ENCODE data around the gene IGSF9. TPM values are rescaled to one million over a fixed set of nuclear protein-coding genes. Genes with fewer than 3 reads are reported as not detected.

The IGSF9 gene
- polyA plus RNA-seq, 1 donor from 2014 or later, result 11.8 TPM

DNA sequence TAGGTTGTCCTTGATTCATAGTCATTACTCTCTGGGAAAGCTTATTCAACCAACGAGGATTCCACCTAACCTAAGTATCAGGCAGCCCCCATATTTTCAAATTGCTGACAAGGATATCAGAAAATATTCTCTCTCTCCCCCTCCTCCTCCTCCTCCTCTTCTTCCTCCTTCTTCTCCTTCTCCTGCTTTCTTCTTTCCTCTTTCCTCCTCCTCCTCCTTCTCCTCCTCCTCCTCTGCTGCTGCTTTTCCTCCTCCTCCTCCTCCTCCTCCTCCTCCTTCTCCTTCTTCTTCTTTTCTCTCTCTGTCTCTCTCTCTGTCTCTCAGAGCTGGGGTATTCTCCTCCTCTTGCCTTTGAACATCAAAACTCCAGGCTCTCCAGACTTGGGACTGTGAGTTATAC, 2.5 kb upstream of the IGSF9 start:
- H3K9me3 ChIP-seq (ENCODE audit: low read length), result no peaks in the 10 kb centered on the region
- peaks cover 19% of the 10 kb centered on the region for H3K79me2 ChIP-seq (replicated peaks; ENCODE audit: insufficient read depth, low read length)
- no peaks in the 10 kb centered on the region for H4K20me1 ChIP-seq (ENCODE audit: insufficient read depth)
- no peak for TF ChIP-seq EZH2 (IDR thresholded peaks at IDR 0.05; ENCODE audit: borderline replicate concordance, insufficient read depth, low read length, poor library complexity, severe bottlenecking)
- TF ChIP-seq SMC3 (conservative IDR thresholded peaks at IDR 0.05; ENCODE audit: poor library complexity), result no peak
- H3K4me2 ChIP-seq (ENCODE audit: low read length), result no peak overlapping the region
- no peaks in the 10 kb centered on the region for H3K27me3 ChIP-seq (ENCODE audit: insufficient read depth, low read depth, low read length)
- H3K27ac ChIP-seq (ENCODE audit: low read length), result no peak overlapping the region
- no peaks in the 10 kb centered on the region for H3F3A ChIP-seq (ENCODE audit: insufficient read depth, low read length, poor library complexity, severe bottlenecking)
- H3K36me3 ChIP-seq (ENCODE audit: insufficient read depth, low read length), result no peaks in the 10 kb centered on the region
- no peak overlapping the region for H3K4me3 ChIP-seq (ENCODE audit: low read length)
- H2AFZ ChIP-seq (ENCODE audit: low read depth, low read length), result no peak overlapping the region
- no peak overlapping the region for H3K9ac ChIP-seq (ENCODE audit: low read length)
- H3K9me2 ChIP-seq (ENCODE audit: insufficient read depth, low read length), result no peaks in the 10 kb centered on the region

- Histone ChIP-seq H3K27me3 (ENCODE audit: insufficient read depth, low read depth, low read length) (no peaks in the 10 kb centered on the region), H3K9ac (ENCODE audit: low read length) (peak overlapping the region; percentile 53), H3K79me2 (replicated peaks; ENCODE audit: insufficient read depth, low read length) (peaks cover 19% of the 10 kb centered on the region), H3K27ac (ENCODE audit: low read length) (no peak overlapping the region), H3K4me2 (ENCODE audit: low read length) (no peak overlapping the region), H2AFZ (ENCODE audit: low read depth, low read length) (peak overlapping the region; percentile 31), H3K9me3 (ENCODE audit: low read length) (no peaks in the 10 kb centered on the region), H4K20me1 (ENCODE audit: insufficient read depth) (no peaks in the 10 kb centered on the region), H3K36me3 (ENCODE audit: insufficient read depth, low read length) (no peaks in the 10 kb centered on the region), H3K9me2 (ENCODE audit: insufficient read depth, low read length) (no peaks in the 10 kb centered on the region), H3F3A (ENCODE audit: insufficient read depth, low read length, poor library complexity, severe bottlenecking) (no peaks in the 10 kb centered on the region), H3K4me3 (ENCODE audit: low read length) (peak overlapping the region; percentile 72)
- TF ChIP-seq EP300 (conservative IDR thresholded peaks at IDR 0.05; ENCODE audit: poor library complexity, severe bottlenecking) (no peak), SMC3 (conservative IDR thresholded peaks at IDR 0.05; ENCODE audit: poor library complexity) (no peak)
These were observed 1.1 kb upstream of the IGSF9 start for GRCh38 chr1:159946242-159947187.

- peak overlapping the region; percentile 2 for H3K27ac ChIP-seq (ENCODE audit: low read length)
- peak overlapping the region; percentile 59 for H3K4me2 ChIP-seq (ENCODE audit: low read length)
- peaks cover 19% of the 10 kb centered on the region for H3K79me2 ChIP-seq (replicated peaks; ENCODE audit: insufficient read depth, low read length)
- no peaks in the 10 kb centered on the region for H3K27me3 ChIP-seq (ENCODE audit: insufficient read depth, low read depth, low read length)
- peak overlapping the region; percentile 56 for H2AFZ ChIP-seq (ENCODE audit: low read depth, low read length)
- no peaks in the 10 kb centered on the region for H3K9me2 ChIP-seq (ENCODE audit: insufficient read depth, low read length)
- H3K36me3 ChIP-seq (ENCODE audit: insufficient read depth, low read length), result no peaks in the 10 kb centered on the region
- H3K4me3 ChIP-seq (ENCODE audit: low read length), result peak overlapping the region; percentile 72
- no peaks in the 10 kb centered on the region for H3K9me3 ChIP-seq (ENCODE audit: low read length)
- peak overlapping the region; percentile 61 for H3K9ac ChIP-seq (ENCODE audit: low read length)
- no peaks in the 10 kb centered on the region for H3F3A ChIP-seq (ENCODE audit: insufficient read depth, low read length, poor library complexity, severe bottlenecking)
- TF ChIP-seq TAF1 (IDR thresholded peaks at IDR 0.05; ENCODE audit: low read depth), result no peak
- TF ChIP-seq REST (IDR thresholded peaks at IDR 0.05; ENCODE audit: borderline replicate concordance), result peak; percentile 49
- no peaks in the 10 kb centered on the region for H4K20me1 ChIP-seq (ENCODE audit: insufficient read depth)
These were observed 574 bp downstream of the IGSF9 start for GRCh38 chr1:159944623-159945455.

Measured in neural cell (in vitro differentiated cells).